ENCODE measurements around the gene PURA. TPM values are rescaled to one million over a fixed set of nuclear protein-coding genes. Genes with fewer than 3 reads are reported as not detected.

The PURA gene
- total RNA-seq = 10 to 100 TPM; 19.0 to 36.2 (median 28.2) TPM
- polyA plus RNA-seq = 1 to 10 TPM; 2.8 to 4.7 (median 3.0) TPM
- long read RNA-seq, donor 1, full-length matches to known transcripts = 21 of 21 reads
- long read RNA-seq, donor 1, partial matches to known transcripts = 0 of 21 reads
- long read RNA-seq, donor 1, other reads (novel, unspliced or antisense) = 0 of 21 reads
- long read RNA-seq, donor 2, full-length matches to known transcripts = 22 of 22 reads
- long read RNA-seq, donor 2, partial matches to known transcripts = 0 of 22 reads
- long read RNA-seq, donor 2, other reads (novel, unspliced or antisense) = 0 of 22 reads

GRCh38 chr5:140113699-140114263 lies at the start of gene PURA:
TSS of gene PURA (plus strand) at chr5:140114109. CDS start at chr5:140114182, 73 bp downstream.
- TF ChIP-seq POLR2A (IDR thresholded peaks at IDR 0.05) (peak in 1 of 3 donors; percentile 84), CTCF (IDR thresholded peaks at IDR 0.05 in 8 of 11, conservative IDR thresholded peaks at IDR 0.05 in 3 of 11) (peak in 8 of 11 experiments; percentile 3 to 61 (median 44)), POLR2AphosphoS5 (IDR thresholded peaks at IDR 0.05) (peak; percentile 89 to 96 (median 89))
- Histone ChIP-seq H3K36me3 (no peaks in the 10 kb centered on the region), H3K9me3 (no peaks in the 10 kb centered on the region), H3K4me3 (peak within 1 kb of the TSS; percentile 34 to 88 (median 72)), H3K27ac (peak within 1 kb of the TSS; percentile 91 to 97 (median 94)), H3K27me3 (replicated peaks in 1 of 7) (peaks cover 0 to 46% (median 0%) of the 10 kb centered on the region in 7 donors), H3K4me1 (peaks cover 52 to 92% (median 78%) of the 10 kb centered on the region in 6 donors)
- WGBS, 5 donors = 0 to 1% (median 0%) methylated on average over 4 to 60 of the region's 60 CpGs
- peak; percentile 99 for DNase-seq
- intact Hi-C loops (cut with DNase I; ENCODE audit: low total_unique reads) = no loop called here

GRCh38 chr5:140072812-140073211 lies 41.1 kb upstream of the PURA start:
- no peaks in the 10 kb centered on the region for H3K36me3 ChIP-seq
- no peak for DNase-seq
- 51 to 57% (median 53%) methylated on average over 10 of the region's 10 CpGs for WGBS, 5 donors
- intact Hi-C loops (cut with DNase I; ENCODE audit: low total_unique reads) = no loop called here
- peaks cover 0 to 41% (median 5%) of the 10 kb centered on the region in 7 donors for H3K27me3 ChIP-seq (replicated peaks in 1 of 7)
- H3K4me1 ChIP-seq = peaks cover 0 to 6% (median 0%) of the 10 kb centered on the region in 6 donors
- TF ChIP-seq POLR2A (IDR thresholded peaks at IDR 0.05) (no peak), CTCF (IDR thresholded peaks at IDR 0.05 in 8 of 11, conservative IDR thresholded peaks at IDR 0.05 in 3 of 11) (no peak), POLR2AphosphoS5 (IDR thresholded peaks at IDR 0.05) (no peak)
- H3K9me3 ChIP-seq = no peaks in the 10 kb centered on the region
- no peak overlapping the region for H3K27ac ChIP-seq
- no peak overlapping the region for H3K4me3 ChIP-seq

- Histone ChIP-seq H3K36me3 (no peaks in the 10 kb centered on the region), H3K27me3 (replicated peaks in 1 of 7) (peaks cover 0 to 41% (median 5%) of the 10 kb centered on the region in 7 donors), H3K9me3 (no peaks in the 10 kb centered on the region), H3K4me1 (peaks cover 0 to 6% (median 0%) of the 10 kb centered on the region in 6 donors), H3K27ac (no peak overlapping the region), H3K4me3 (no peak overlapping the region)
- intact Hi-C loops (cut with DNase I; ENCODE audit: low total_unique reads) = no loop called here
- DNase-seq = no peak
- WGBS, 5 donors = 10 to 19% (median 15%) methylated on average over 4 of the region's 4 CpGs
- TF ChIP-seq POLR2A (IDR thresholded peaks at IDR 0.05) = no peak
- TF ChIP-seq POLR2AphosphoS5 (IDR thresholded peaks at IDR 0.05) = no peak
- peak; percentile 26 to 75 (median 71) for TF ChIP-seq CTCF (IDR thresholded peaks at IDR 0.05 in 8 of 11, conservative IDR thresholded peaks at IDR 0.05 in 3 of 11)
Measured at GRCh38 chr5:140073296-140073695, 40.6 kb upstream of the PURA start.

- Histone ChIP-seq H3K36me3 (no peaks in the 10 kb centered on the region), H3K4me1 (peaks cover 0 to 6% (median 0%) of the 10 kb centered on the region in 6 donors), H3K27me3 (replicated peaks in 1 of 7) (peaks cover 0 to 47% (median 5%) of the 10 kb centered on the region in 7 donors), H3K9me3 (no peaks in the 10 kb centered on the region), H3K4me3 (no peak overlapping the region), H3K27ac (no peak overlapping the region)
- 63 to 85% (median 73%) methylated on average over 2 of the region's 2 CpGs for WGBS, 5 donors
- intact Hi-C loops (cut with DNase I; ENCODE audit: low total_unique reads) = loop anchor here (5.0 kb wide), 1 partner anchor 67 kb away; no protein-coding TSS in a partner anchor
- TF ChIP-seq CTCF (IDR thresholded peaks at IDR 0.05 in 8 of 11, conservative IDR thresholded peaks at IDR 0.05 in 3 of 11) (peak in 1 of 11 experiments; percentile 14), POLR2AphosphoS5 (IDR thresholded peaks at IDR 0.05) (no peak), POLR2A (IDR thresholded peaks at IDR 0.05) (no peak)
- no peak for DNase-seq
Measured at GRCh38 chr5:140075371-140075770, 38.5 kb upstream of the PURA start.

All from spleen (tissue), 13 donors.